H1 (cell line): ENCODE results near the gene RNF126. TPM values are rescaled to one million over a fixed set of nuclear protein-coding genes. Genes with fewer than 3 reads are reported as not detected.

ENCODE experiments used
- CTCF ChIA-PET: fragments of 300-600 bp; sonication (Branson Sonifier 250); formaldehyde crosslinking; loops from one replicate; lab custom pipeline; 2021; ENCODE audit not compliant: partially characterized antibody; lab: Charles Lee
- POLR2A ChIA-PET: fragments of 300-600 bp; sonication (Branson Sonifier 250); formaldehyde crosslinking; loops from one replicate; lab custom pipeline; 2021; ENCODE audit warnings: inconsistent platforms; ENCODE audit not compliant: partially characterized antibody; lab: Charles Lee
- DNase-seq, 2 experiments: peaks; one replicate each; pipeline versions ENCODE4 v3.0.0 to v3.0.0-alpha.2; 2010 to 2022; ENCODE audit warnings: low spot score in 2 of 2, low read depth in 1 of 2, mixed read lengths in 1 of 2
- FAIRE-seq: peaks from 2 replicates; lab custom pipeline; 2011; peaks lifted over from hg19 to GRCh38; lab: Jason Lieb, UNC
- H2AFZ ChIP-seq: 2 replicates; pipeline ENCODE4 v1.8.1; 2012; ENCODE audit warnings: low read length, inconsistent platforms
- H2AK5ac ChIP-seq: 2 replicates; pipeline ENCODE4 v1.6.1; 2013; ENCODE audit warnings: low read depth, low read length
- H2BK120ac ChIP-seq: replicated peaks from 2 replicates; pipeline ENCODE3; 2013; ENCODE audit warnings: low read depth, low read length, inconsistent platforms
- H2BK12ac ChIP-seq: 2 replicates; pipeline ENCODE4 v1.6.1; 2013; ENCODE audit warnings: low read depth, low read length
- H2BK15ac ChIP-seq: 2 replicates; pipeline ENCODE4 v1.6.1; 2013; ENCODE audit warnings: low read length
- H2BK20ac ChIP-seq: 2 replicates; pipeline ENCODE4 v1.6.1; 2013; ENCODE audit warnings: low read length
- H2BK5ac ChIP-seq: 2 replicates; pipeline ENCODE4 v1.6.1; 2013; ENCODE audit warnings: low read depth, low read length
- H3K14ac ChIP-seq: 2 replicates; pipeline ENCODE4 v1.6.1; 2013; ENCODE audit warnings: inconsistent platforms; ENCODE audit not compliant: insufficient read length
- H3K18ac ChIP-seq: 2 replicates; pipeline ENCODE4 v1.6.1; 2013; ENCODE audit warnings: low read length; ENCODE audit errors: extremely low read depth
- H3K23ac ChIP-seq: 2 replicates; pipeline ENCODE4 v1.6.1; 2013; ENCODE audit warnings: inconsistent platforms; ENCODE audit not compliant: insufficient read length
- H3K23me2 ChIP-seq: 2 replicates; pipeline ENCODE4 v1.6.1; 2013; ENCODE audit warnings: low read depth, low read length
- H3K27ac ChIP-seq: 2 replicates; pipeline ENCODE4 v1.6.1; 2011; ENCODE audit warnings: low read depth, low read length, inconsistent platforms
- H3K27me3 ChIP-seq, 4 experiments: replicated peaks in 1 of 4; 1 replicate in 1 of 4; 2 replicates in 3 of 4; pipeline versions ENCODE4 v1.6.1 to v1.8.1; 2011 to 2013; ENCODE audit warnings: low read length in 3 of 4, mild to moderate bottlenecking in 3 of 4, inconsistent platforms in 2 of 4, mixed read lengths in 2 of 4, moderate library complexity in 1 of 4; ENCODE audit not compliant: control insufficient read depth in 3 of 4, insufficient read depth in 3 of 4; ENCODE audit errors: extremely low read depth in 1 of 4
- H3K36me3 ChIP-seq, 4 experiments: 2 replicates each; pipeline versions ENCODE4 v1.6.1 to v1.8.1; 2011 to 2013; ENCODE audit warnings: mild to moderate bottlenecking in 4 of 4, low read length in 3 of 4, moderate library complexity in 2 of 4, control low read depth in 1 of 4, inconsistent platforms in 1 of 4; ENCODE audit not compliant: insufficient read depth in 4 of 4, control insufficient read depth in 2 of 4
- H3K4ac ChIP-seq: replicated peaks from 2 replicates; pipeline ENCODE3; 2013; ENCODE audit warnings: low read length, low read depth, mixed read lengths, inconsistent platforms; ENCODE audit not compliant: insufficient read length
- H3K4me1 ChIP-seq, 4 experiments: replicated peaks in 1 of 4; 1 replicate in 1 of 4; 2 replicates in 3 of 4; pipeline versions ENCODE4 v1.6.1 to v1.8.1; 2011 to 2013; ENCODE audit warnings: low read length in 3 of 4, inconsistent platforms in 2 of 4, mixed read lengths in 1 of 4; ENCODE audit not compliant: insufficient read depth in 4 of 4, control insufficient read depth in 3 of 4
- H3K4me2 ChIP-seq, 2 experiments: 2 replicates each; pipeline versions ENCODE4 v1.6.1 to v1.8.1; 2011 to 2013; ENCODE audit warnings: low read depth in 2 of 2, low read length in 2 of 2, control low read depth in 1 of 2, inconsistent platforms in 1 of 2, mild to moderate bottlenecking in 1 of 2; ENCODE audit not compliant: insufficient read depth in 1 of 2
- H3K4me3 ChIP-seq, 4 experiments: fragments of 200-600, 300-600 bp in 1 of 4; sonication (generic), shearing (Covaris generic), sonication (Bioruptor Twin) in 1 of 4; 2 replicates each; pipeline versions ENCODE4 v1.5.1 to v1.8.1; 2011 to 2016; ENCODE audit warnings: low read length in 4 of 4, low read depth in 3 of 4, control low read depth in 2 of 4, inconsistent platforms in 2 of 4, mild to moderate bottlenecking in 2 of 4, mixed read lengths in 1 of 4, moderate library complexity in 1 of 4; ENCODE audit not compliant: insufficient read depth in 2 of 4; ENCODE audit errors: extremely low read depth in 1 of 4
- H3K56ac ChIP-seq: replicated peaks from 2 replicates; pipeline ENCODE3; 2013; ENCODE audit warnings: low read depth, mild to moderate bottlenecking, mixed read lengths, low read length, inconsistent platforms; ENCODE audit not compliant: insufficient read length
- H3K79me1 ChIP-seq: 2 replicates; pipeline ENCODE4 v1.6.1; 2013; ENCODE audit warnings: low read depth, low read length, control low read depth
- H3K79me2 ChIP-seq, 2 experiments: 2 replicates each; pipeline versions ENCODE4 v1.6.1 to v1.8.1; 2012 to 2013; ENCODE audit warnings: low read length in 2 of 2, mild to moderate bottlenecking in 2 of 2, inconsistent platforms in 1 of 2; ENCODE audit not compliant: insufficient read depth in 2 of 2, control insufficient read depth in 1 of 2
- H3K9ac ChIP-seq, 4 experiments: replicated peaks in 1 of 4; 1 replicate in 1 of 4; 2 replicates in 3 of 4; pipeline versions ENCODE4 v1.6.1 to v1.8.1; 2011 to 2013; ENCODE audit warnings: low read depth in 3 of 4, low read length in 3 of 4, control low read depth in 2 of 4, mild to moderate bottlenecking in 2 of 4, moderate library complexity in 2 of 4, inconsistent platforms in 1 of 4; ENCODE audit errors: extremely low read depth in 1 of 4
- H3K9me3 ChIP-seq, 2 experiments: 2 replicates each; pipeline versions ENCODE4 v1.6.1 to v1.8.1; 2012 to 2013; ENCODE audit warnings: mild to moderate bottlenecking in 2 of 2, moderate library complexity in 2 of 2, control low read depth in 1 of 2, inconsistent platforms in 1 of 2, low read depth in 1 of 2, low read length in 1 of 2, mixed read lengths in 1 of 2; ENCODE audit not compliant: insufficient read depth in 2 of 2
- H4K20me1 ChIP-seq, 2 experiments: replicated peaks in 1 of 2; 2 replicates each; pipeline versions ENCODE3 to v1.8.1; 2011 to 2013; ENCODE audit warnings: inconsistent platforms in 2 of 2, low read length in 2 of 2, mild to moderate bottlenecking in 1 of 2; ENCODE audit not compliant: insufficient read depth in 2 of 2, control insufficient read depth in 1 of 2
- H4K5ac ChIP-seq: 2 replicates; pipeline ENCODE4 v1.6.1; 2013; ENCODE audit warnings: low read length, low read depth, mixed read lengths, inconsistent platforms; ENCODE audit not compliant: insufficient read length
- H4K8ac ChIP-seq: 2 replicates; pipeline ENCODE4 v1.8.0; 2013; ENCODE audit warnings: mild to moderate bottlenecking, moderate library complexity, low read length, inconsistent platforms; ENCODE audit not compliant: insufficient read depth; ENCODE audit errors: extremely low read depth
- H4K91ac ChIP-seq: replicated peaks from 2 replicates; pipeline ENCODE3; 2013; ENCODE audit warnings: low read length, mixed read lengths, inconsistent platforms; ENCODE audit not compliant: insufficient read length
- BRCA1 ChIP-seq: IDR thresholded peaks from 2 replicates; pipeline ENCODE4 v1.6.1; 2012; ENCODE audit warnings: low read depth, low read length, improper control_type of control experiment
- CBX5 ChIP-seq: fragments of 300-800, 300-1000 bp; sonication (generic); IDR thresholded peaks from 2 replicates; pipeline ENCODE4 v1.7.1; 2016; ENCODE audit warnings: antibody characterized with exemption, low read length, low read depth
- EZH2 ChIP-seq: fragments of 200-600 bp; sonication (generic); IDR thresholded peaks from 2 replicates; pipeline ENCODE4 v1.7.1; 2012; ENCODE audit warnings: low read depth, mild to moderate bottlenecking, moderate library complexity, low read length, inconsistent platforms; ENCODE audit not compliant: severe bottlenecking
- HDAC2 ChIP-seq, 2 experiments: fragments of 300-600 bp in 1 of 2; sonication (generic) in 1 of 2; IDR thresholded peaks; 2 replicates each; pipeline ENCODE4 v1.6.1; 2011 to 2012; ENCODE audit warnings: low read depth in 2 of 2, low read length in 2 of 2, mild to moderate bottlenecking in 2 of 2, moderate library complexity in 2 of 2, borderline replicate concordance in 1 of 2, inconsistent platforms in 1 of 2
- MAFK ChIP-seq: IDR thresholded peaks from 2 replicates; pipeline ENCODE4 v1.6.1; 2012; ENCODE audit warnings: low read depth, mild to moderate bottlenecking, improper control_type of control experiment, low read length
- NRF1 ChIP-seq: IDR thresholded peaks from 2 replicates; pipeline ENCODE4 v1.6.1; 2011; ENCODE audit warnings: mild to moderate bottlenecking, low read depth, low read length, improper control_type of control experiment
- POLR2A ChIP-seq, 2 experiments: IDR thresholded peaks; 1 replicate in 1 of 2; 2 replicates in 1 of 2; pipeline ENCODE4 v1.6.1; 2011; ENCODE audit warnings: low read depth in 2 of 2, low read length in 2 of 2, mild to moderate bottlenecking in 2 of 2; ENCODE audit errors: control extremely low read depth in 1 of 2
- RFX5 ChIP-seq: IDR thresholded peaks from 2 replicates; pipeline ENCODE4 v1.6.1; 2011; ENCODE audit warnings: low read depth, low read length, improper control_type of control experiment, borderline replicate concordance
- RNF2 ChIP-seq: fragments of 200-900, 300-1000 bp; sonication (generic); IDR thresholded peaks from 2 replicates; pipeline ENCODE4 v1.7.1; 2016; ENCODE audit warnings: borderline replicate concordance, low read depth, mild to moderate bottlenecking, antibody characterized with exemption, low read length; ENCODE audit not compliant: poor library complexity, severe bottlenecking; ENCODE audit errors: missing control alignments
- SIN3A ChIP-seq, 2 experiments: IDR thresholded peaks in 1 of 2; conservative IDR thresholded peaks in 1 of 2; 2 replicates each; pipeline ENCODE4 v1.6.1; 2011 to 2012; ENCODE audit warnings: low read length in 2 of 2, improper control_type of control experiment in 1 of 2, low read depth in 1 of 2, mild to moderate bottlenecking in 1 of 2
- TAF7 ChIP-seq: optimal IDR thresholded peaks from 2 replicates; pipeline ENCODE3; 2011; ENCODE audit warnings: low read depth, mild to moderate bottlenecking, inconsistent platforms, low read length, moderate library complexity, borderline replicate concordance
- WGBS, 2 experiments: shearing (Covaris generic) in 1 of 2; methylation state at CpG; one replicate each; pipeline versions ENCODE4 v1.1.6 to v1.1.7; 2013 to 2015; ENCODE audit warnings: low lambda C conversion rate in 2 of 2, mixed read lengths in 2 of 2, inconsistent platforms in 1 of 2, low coverage in 1 of 2, missing lambda C conversion rate in 1 of 2; ENCODE audit not compliant: insufficient replicate concordance in 2 of 2, insufficient coverage in 1 of 2, insufficient read length in 1 of 2; ENCODE audit errors: extremely low coverage in 1 of 2, missing lambda C conversion rate in 1 of 2; 5-methylcytosine and 5-hydroxymethylcytosine counted together
- polyA plus RNA-seq, 7 experiments: library from polyadenylated mRNA; depleted of rRNA in 3 of 7; stranded (reverse) in 5 of 7; unstranded in 2 of 7; fragments of >200 nt in 5 of 7; fragments of 200-250 nt in 2 of 7; gene quantifications; 1 replicate in 5 of 7; 2 replicates in 1 of 7; 4 replicates in 1 of 7; pipeline versions ENCODE4 v1.2.1 to v1.2.3, GENCODE V29; 2011 to 2013; ENCODE audit warnings: missing spikeins in 2 of 7, mixed read lengths in 2 of 7
- total RNA-seq: library from RNA; stranded (reverse); fragmentation: NEBNext Ultra II Directional; extraction: Animal tissue kit (Norgen Biotek cat#: 25700); gene quantifications from 2 replicates; pipeline ENCODE4 v1.2.1, GENCODE V29; 2021

RNF126 gene
- total and polyA plus RNA-seq, 2 of the 8 experiments (the other 6 are each of a cell fraction or from before 2014, with no cell fraction given): 21.8 to 68.0 TPM

GRCh38 chr19:709965-710571 is 47.1 kb upstream of the RNF126 start:
- Histone ChIP-seq H2BK5ac (no peak overlapping the region), H3K4ac (no peak overlapping the region), H3K4me1 (peaks cover 1 to 10% (median 4%) of the 10 kb centered on the region in 4 experiments), H3K27ac (no peak overlapping the region), H2BK20ac (no peak overlapping the region), H3K23ac (no peak overlapping the region), H3K79me1 (no peaks in the 10 kb centered on the region), H3K9ac (no peak overlapping the region), H3K14ac (no peak overlapping the region), H3K36me3 (no peaks in the 10 kb centered on the region), H3K79me2 (no peaks in the 10 kb centered on the region), H4K5ac (no peak overlapping the region), H3K4me3 (peak overlapping the region; percentile 52 to 77 (median 54); a peak in 6 of 8 replicates), H2BK12ac (no peak overlapping the region), H4K20me1 (peaks cover 0 to 3% of the 10 kb centered on the region in 2 experiments), H4K91ac (no peak overlapping the region), H3K9me3 (no peaks in the 10 kb centered on the region), H3K56ac (no peak overlapping the region), H3K23me2 (peaks cover 2% of the 10 kb centered on the region; the same call in 1 of the 2 replicates), H3K4me2 (peak overlapping the region; percentile 50 to 70), H2AFZ (no peak overlapping the region), H3K27me3 (no peaks in the 10 kb centered on the region), H2BK15ac (no peak overlapping the region), H3K18ac (no peak overlapping the region), H4K8ac (peak overlapping the region; percentile 35; the same call in 1 of the 2 replicates), H2AK5ac (no peak overlapping the region), H2BK120ac (no peak overlapping the region)
- FAIRE-seq: no peak
- TF ChIP-seq CBX5: no peak
- TF ChIP-seq RNF2: no peak
- TF ChIP-seq NRF1: no peak
- no peak for TF ChIP-seq TAF7
- no peak for TF ChIP-seq BRCA1
- no peak for TF ChIP-seq MAFK
- TF ChIP-seq POLR2A (IDR thresholded peaks at IDR 0.05; ENCODE audit: control extremely low read depth in 1 of 2, low read depth in 2 of 2, low read length in 2 of 2): no peak
- no peak for TF ChIP-seq SIN3A (conservative IDR thresholded peaks at IDR 0.05 in 1 of 2, IDR thresholded peaks at IDR 0.05 in 1 of 2; ENCODE audit: low read depth in 1 of 2, low read length in 2 of 2)
- no peak for TF ChIP-seq RFX5
- no peak for TF ChIP-seq EZH2
- TF ChIP-seq HDAC2 (IDR thresholded peaks at IDR 0.05; ENCODE audit: borderline replicate concordance in 1 of 2, low read depth in 2 of 2, low read length in 2 of 2): no peak
- DNase-seq: peak in 1 of 2 experiments; percentile 52
- ChIA-PET POLR2A (no interaction called here), CTCF (interaction anchor here (0.9 to 1.5 kb wide), 4 partner anchors 14 to 46 kb away, joined by 3 to 6 read pairs (median 4); no protein-coding TSS in a partner anchor)
- whole genome bisulfite sequencing, 2 experiments: 78% methylated on average over 15 of the region's 27 CpGs; no CpG with 5 or more reads in 1 of the 2 experiments
